ENCODE measurements around the gene FAM120A.

- no peak for TF ChIP-seq CTCF (IDR thresholded peaks at IDR 0.05)
- no peak for TF ChIP-seq POLR2A (IDR thresholded peaks at IDR 0.05)
Observed at GRCh38 chr9:93580654-93581380, 129.3 kb downstream of the FAM120A start.
